DOHH2 (cell line): ENCODE data around the gene EML5.

Source experiments
- H3F3A ChIP-seq: fragments of 200-600 bp; sonication (generic), shearing (Covaris generic); 2 replicates; pipeline ENCODE4 v1.6.0; 2016; ENCODE audit warnings: antibody characterized with exemption, mild to moderate bottlenecking; ENCODE audit not compliant: control insufficient read depth, insufficient read depth
- H3K27ac ChIP-seq: fragments of 200-600 bp; sonication (generic); 2 replicates; pipeline ENCODE4 v1.5.1; 2014; ENCODE audit warnings: low read depth, mild to moderate bottlenecking, low read length, moderate library complexity
- H3K27me3 ChIP-seq: fragments of 200-600 bp; sonication (generic); 2 replicates; pipeline ENCODE4 v1.6.1; 2014; ENCODE audit warnings: mild to moderate bottlenecking, low read length, mixed read lengths; ENCODE audit not compliant: control insufficient read depth
- H3K36me3 ChIP-seq: fragments of 200-600 bp; sonication (generic); 2 replicates; pipeline ENCODE4 v1.6.1; 2014; ENCODE audit warnings: mild to moderate bottlenecking, low read length, moderate library complexity, mixed read lengths; ENCODE audit not compliant: control insufficient read depth
- H3K4me1 ChIP-seq: fragments of 200-600 bp; sonication (generic); 2 replicates; pipeline ENCODE4 v1.6.1; 2014; ENCODE audit warnings: mild to moderate bottlenecking, low read length, mixed read lengths; ENCODE audit not compliant: control insufficient read depth
- H3K4me2 ChIP-seq: fragments of 200-600 bp; sonication (generic); 2 replicates; pipeline ENCODE4 v1.6.0; 2014; ENCODE audit warnings: mild to moderate bottlenecking, low read length, moderate library complexity
- H3K4me3 ChIP-seq: fragments of 200-600 bp; sonication (generic); 2 replicates; pipeline ENCODE4 v1.5.1; 2014; ENCODE audit warnings: mild to moderate bottlenecking, low read length, mixed read lengths
- H3K79me2 ChIP-seq: fragments of 200-600 bp; sonication (generic); 2 replicates; pipeline ENCODE4 v1.6.1; 2014; ENCODE audit warnings: mild to moderate bottlenecking, low read length, mixed read lengths; ENCODE audit not compliant: control insufficient read depth
- H3K9me2 ChIP-seq: fragments of 200-600 bp; sonication (generic); replicated peaks from 2 replicates; pipeline ENCODE4 v1.6.1; 2014; ENCODE audit warnings: mild to moderate bottlenecking, low read length, mixed read lengths; ENCODE audit not compliant: control insufficient read depth
- H3K9me3 ChIP-seq: fragments of 200-600 bp; sonication (generic); 2 replicates; pipeline ENCODE4 v1.6.1; 2014; ENCODE audit warnings: antibody characterized with exemption, low read length, mixed read lengths; ENCODE audit not compliant: control insufficient read depth, insufficient read depth
- H4K20me1 ChIP-seq: fragments of 200-600 bp; sonication (generic); 2 replicates; pipeline ENCODE4 v1.6.0; 2014; ENCODE audit warnings: low read depth, mild to moderate bottlenecking, antibody characterized with exemption, low read length, moderate library complexity; ENCODE audit not compliant: control insufficient read depth, insufficient read depth
- EZH2phosphoT487 ChIP-seq: fragments of 200-600 bp; sonication (generic); IDR thresholded peaks from 2 replicates; pipeline ENCODE4 v1.6.1; 2017; ENCODE audit warnings: borderline replicate concordance, mild to moderate bottlenecking, antibody characterized with exemption, low read length, moderate library complexity, mixed read lengths
- TF ChIP-seq, protein P1 (sequence below): fragments of 200-600 bp; sonication (generic); IDR thresholded peaks from one replicate; pipeline ENCODE4 v1.5.1; 2014; ENCODE audit warnings: antibody characterized with exemption, mild to moderate bottlenecking, low read depth, low read length; ENCODE audit not compliant: poor library complexity, severe bottlenecking

Gene EML5

DNA sequence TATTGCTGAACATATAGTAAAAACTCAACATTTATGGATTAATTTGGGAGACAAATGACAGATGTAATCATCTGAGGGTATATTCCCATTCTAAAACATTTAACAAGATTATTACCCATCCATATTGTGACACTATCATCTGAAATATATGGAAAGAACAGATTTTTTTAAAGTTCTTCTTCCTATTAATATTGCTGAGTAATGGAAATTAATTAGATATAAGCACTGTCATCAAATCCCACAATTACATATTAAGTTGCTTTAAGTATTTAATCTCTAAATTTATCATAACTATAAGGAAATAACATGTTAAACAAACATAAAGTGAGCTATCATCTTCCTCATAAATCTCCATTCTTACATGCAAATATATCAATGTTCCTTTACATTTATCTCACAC is 22.0 kb downstream of the EML5 start:
- no peaks in the 10 kb centered on the region for H3K9me2 ChIP-seq
- no peaks in the 10 kb centered on the region for H3K9me3 ChIP-seq
- no peak overlapping the region for H3K4me3 ChIP-seq
- no peaks in the 10 kb centered on the region for H3K79me2 ChIP-seq
- H3F3A ChIP-seq: no peaks in the 10 kb centered on the region
- H3K36me3 ChIP-seq: no peaks in the 10 kb centered on the region
- no peak overlapping the region for H3K4me2 ChIP-seq
- no peaks in the 10 kb centered on the region for H3K27me3 ChIP-seq
- TF ChIP-seq, protein P1, sequence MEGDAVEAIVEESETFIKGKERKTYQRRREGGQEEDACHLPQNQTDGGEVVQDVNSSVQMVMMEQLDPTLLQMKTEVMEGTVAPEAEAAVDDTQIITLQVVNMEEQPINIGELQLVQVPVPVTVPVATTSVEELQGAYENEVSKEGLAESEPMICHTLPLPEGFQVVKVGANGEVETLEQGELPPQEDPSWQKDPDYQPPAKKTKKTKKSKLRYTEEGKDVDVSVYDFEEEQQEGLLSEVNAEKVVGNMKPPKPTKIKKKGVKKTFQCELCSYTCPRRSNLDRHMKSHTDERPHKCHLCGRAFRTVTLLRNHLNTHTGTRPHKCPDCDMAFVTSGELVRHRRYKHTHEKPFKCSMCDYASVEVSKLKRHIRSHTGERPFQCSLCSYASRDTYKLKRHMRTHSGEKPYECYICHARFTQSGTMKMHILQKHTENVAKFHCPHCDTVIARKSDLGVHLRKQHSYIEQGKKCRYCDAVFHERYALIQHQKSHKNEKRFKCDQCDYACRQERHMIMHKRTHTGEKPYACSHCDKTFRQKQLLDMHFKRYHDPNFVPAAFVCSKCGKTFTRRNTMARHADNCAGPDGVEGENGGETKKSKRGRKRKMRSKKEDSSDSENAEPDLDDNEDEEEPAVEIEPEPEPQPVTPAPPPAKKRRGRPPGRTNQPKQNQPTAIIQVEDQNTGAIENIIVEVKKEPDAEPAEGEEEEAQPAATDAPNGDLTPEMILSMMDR: no peak
- TF ChIP-seq EZH2phosphoT487: no peak
- H3K27ac ChIP-seq: no peak overlapping the region
- no peaks in the 10 kb centered on the region for H3K4me1 ChIP-seq
- no peaks in the 10 kb centered on the region for H4K20me1 ChIP-seq

GRCh38 chr14:88765130-88765529 is 27.6 kb downstream of the EML5 start:
- H3K9me2 ChIP-seq: no peaks in the 10 kb centered on the region
- no peaks in the 10 kb centered on the region for H3K27me3 ChIP-seq
- H3K36me3 ChIP-seq: no peaks in the 10 kb centered on the region
- H3K4me2 ChIP-seq: no peak overlapping the region
- no peak overlapping the region for H3K4me3 ChIP-seq
- H3K9me3 ChIP-seq: 0 out of 2 replicates have a peak, but pooled peaks cover 3% of the 10 kb centered on the region
- TF ChIP-seq, protein P1: no peak
- TF ChIP-seq EZH2phosphoT487: no peak
- H3F3A ChIP-seq: no peaks in the 10 kb centered on the region
- no peak overlapping the region for H3K27ac ChIP-seq
- H3K79me2 ChIP-seq: no peaks in the 10 kb centered on the region
- H4K20me1 ChIP-seq: no peaks in the 10 kb centered on the region
- no peaks in the 10 kb centered on the region for H3K4me1 ChIP-seq

DNA sequence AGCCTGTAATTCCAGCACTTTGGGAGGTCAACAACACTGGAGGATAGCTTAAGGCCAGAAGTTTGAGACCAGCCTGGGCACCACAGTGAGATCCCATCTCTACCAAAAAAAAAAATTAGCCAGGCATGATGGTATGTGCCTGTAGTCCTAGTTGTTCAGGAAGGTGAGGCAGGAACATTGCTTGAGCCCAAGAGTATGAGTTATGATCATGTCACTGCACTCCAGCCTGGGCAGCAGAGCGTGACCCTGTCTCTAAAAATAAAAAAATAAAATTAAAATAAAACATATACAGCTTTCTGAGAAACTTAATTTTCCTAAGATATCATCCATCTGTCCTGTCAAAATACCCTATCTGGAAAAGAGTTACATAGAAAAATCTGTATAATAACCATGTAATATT is 38.9 kb downstream of the EML5 start:
- no peak for TF ChIP-seq EZH2phosphoT487
- TF ChIP-seq, protein P1: no peak
- no peak overlapping the region for H3K4me2 ChIP-seq
- H3K4me1 ChIP-seq: peaks cover 3% of the 10 kb centered on the region
- no peaks in the 10 kb centered on the region for H3K9me2 ChIP-seq
- H3K27ac ChIP-seq: no peak overlapping the region
- H3K4me3 ChIP-seq: no peak overlapping the region
- H3K79me2 ChIP-seq: no peaks in the 10 kb centered on the region
- H3K9me3 ChIP-seq: no peaks in the 10 kb centered on the region
- H3K27me3 ChIP-seq: no peaks in the 10 kb centered on the region
- no peaks in the 10 kb centered on the region for H3K36me3 ChIP-seq
- no peaks in the 10 kb centered on the region; the same call in 1 of the 2 replicates for H3F3A ChIP-seq
- H4K20me1 ChIP-seq: no peaks in the 10 kb centered on the region
